Measurements from ENCODE around the gene HIGD2A. TPM values are rescaled to one million over a fixed set of nuclear protein-coding genes. Genes with fewer than 3 reads are reported as not detected.

HIGD2A gene
- total RNA-seq, 1 experiment from 2014 or later: 98.2 TPM

DNA sequence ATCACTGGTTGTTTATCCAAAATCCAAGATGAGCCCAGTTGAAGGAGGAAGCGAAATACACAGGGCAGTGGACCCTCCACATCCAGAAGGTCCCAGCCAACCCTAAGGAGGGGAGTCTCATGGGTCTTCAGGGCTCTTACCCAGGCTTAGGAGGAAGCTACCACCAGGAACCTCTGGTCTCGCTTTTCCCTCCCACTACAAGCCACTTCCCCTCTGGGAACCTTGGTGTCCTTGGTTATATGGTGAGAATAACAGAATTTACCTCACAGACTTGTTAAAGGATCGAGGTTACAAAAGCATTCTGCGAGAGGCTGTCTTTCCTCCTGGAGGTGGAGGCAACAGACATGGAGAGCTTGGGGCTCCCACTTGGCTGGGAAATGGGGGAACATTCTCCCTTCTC lies 3.4 kb downstream of the HIGD2A start (continued):
- TF ChIP-seq SOX15 (CRISPR knock-in tag; IDR thresholded peaks at IDR 0.05) (no peak), ETV6 (CRISPR knock-in tag; IDR thresholded peaks at IDR 0.05) (no peak), RORB (CRISPR knock-in tag; IDR thresholded peaks at IDR 0.05) (no peak), MXD4 (CRISPR knock-in tag; IDR thresholded peaks at IDR 0.05; ENCODE audit: borderline replicate concordance) (no peak), NR2C2 (CRISPR knock-in tag; IDR thresholded peaks at IDR 0.05) (no peak), NFYB (CRISPR knock-in tag; conservative IDR thresholded peaks at IDR 0.05; ENCODE audit: low read depth) (no peak)
- TF ChIP-seq, protein P1, sequence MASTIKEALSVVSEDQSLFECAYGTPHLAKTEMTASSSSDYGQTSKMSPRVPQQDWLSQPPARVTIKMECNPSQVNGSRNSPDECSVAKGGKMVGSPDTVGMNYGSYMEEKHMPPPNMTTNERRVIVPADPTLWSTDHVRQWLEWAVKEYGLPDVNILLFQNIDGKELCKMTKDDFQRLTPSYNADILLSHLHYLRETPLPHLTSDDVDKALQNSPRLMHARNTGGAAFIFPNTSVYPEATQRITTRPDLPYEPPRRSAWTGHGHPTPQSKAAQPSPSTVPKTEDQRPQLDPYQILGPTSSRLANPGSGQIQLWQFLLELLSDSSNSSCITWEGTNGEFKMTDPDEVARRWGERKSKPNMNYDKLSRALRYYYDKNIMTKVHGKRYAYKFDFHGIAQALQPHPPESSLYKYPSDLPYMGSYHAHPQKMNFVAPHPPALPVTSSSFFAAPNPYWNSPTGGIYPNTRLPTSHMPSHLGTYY (CRISPR knock-in tag; IDR thresholded peaks at IDR 0.05): no peak

GRCh38 chr5:176392526-176392925 lies 4.0 kb downstream of the HIGD2A start:
- H3K4me1 Mint-ChIP-seq: peaks cover 7% of the 10 kb centered on the region

More at GRCh38 chr5:176392526-176392925, 4.0 kb downstream of the HIGD2A start:
- no peak overlapping the region for H3K4me3 Mint-ChIP-seq
- no peaks in the 10 kb centered on the region; the same call in 1 of the 2 replicates for H3K36me3 Mint-ChIP-seq
- no peaks in the 10 kb centered on the region for H3K9me3 Mint-ChIP-seq
- no peak overlapping the region for H3K27ac Mint-ChIP-seq
- DNase-seq (ENCODE audit: low spot score): no peak
- ChIA-PET CTCF (interaction anchor here (4.2 kb wide), 1 partner anchor 13 kb away, joined by 22 read pairs; no protein-coding TSS in a partner anchor), POLR2A (no interaction called here)
- TF ChIP-seq, protein P2, sequence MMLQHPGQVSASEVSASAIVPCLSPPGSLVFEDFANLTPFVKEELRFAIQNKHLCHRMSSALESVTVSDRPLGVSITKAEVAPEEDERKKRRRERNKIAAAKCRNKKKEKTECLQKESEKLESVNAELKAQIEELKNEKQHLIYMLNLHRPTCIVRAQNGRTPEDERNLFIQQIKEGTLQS (CRISPR knock-in tag; conservative IDR thresholded peaks at IDR 0.05): no peak
- TF ChIP-seq IRF1 (CRISPR knock-in tag; IDR thresholded peaks at IDR 0.05) (no peak), ZBTB43 (CRISPR knock-in tag; IDR thresholded peaks at IDR 0.05) (no peak), ZNF423 (CRISPR knock-in tag; IDR thresholded peaks at IDR 0.05) (no peak), SMAD4 (CRISPR knock-in tag; IDR thresholded peaks at IDR 0.05) (no peak), E2F4 (CRISPR knock-in tag; IDR thresholded peaks at IDR 0.05; ENCODE audit: borderline replicate concordance, low read depth) (no peak), NR1H2 (CRISPR knock-in tag; IDR thresholded peaks at IDR 0.05) (no peak), CBFB (CRISPR knock-in tag; IDR thresholded peaks at IDR 0.05; ENCODE audit: low read depth) (no peak), ZNF263 (CRISPR knock-in tag; IDR thresholded peaks at IDR 0.05; ENCODE audit: low read depth) (no peak), ATF1 (CRISPR knock-in tag; IDR thresholded peaks at IDR 0.05) (no peak), ZNF121 (CRISPR knock-in tag; IDR thresholded peaks at IDR 0.05) (no peak), PRDM15 (CRISPR knock-in tag; IDR thresholded peaks at IDR 0.05) (no peak), CTCF (IDR thresholded peaks at IDR 0.05) (no peak)
- TF ChIP-seq, protein P3, sequence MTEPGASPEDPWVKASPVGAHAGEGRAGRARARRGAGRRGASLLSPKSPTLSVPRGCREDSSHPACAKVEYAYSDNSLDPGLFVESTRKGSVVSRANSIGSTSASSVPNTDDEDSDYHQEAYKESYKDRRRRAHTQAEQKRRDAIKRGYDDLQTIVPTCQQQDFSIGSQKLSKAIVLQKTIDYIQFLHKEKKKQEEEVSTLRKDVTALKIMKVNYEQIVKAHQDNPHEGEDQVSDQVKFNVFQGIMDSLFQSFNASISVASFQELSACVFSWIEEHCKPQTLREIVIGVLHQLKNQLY (CRISPR knock-in tag; IDR thresholded peaks at IDR 0.05): no peak
- TF ChIP-seq, protein P1 (CRISPR knock-in tag; IDR thresholded peaks at IDR 0.05): no peak
- H3K27me3 Mint-ChIP-seq (ENCODE audit: low read depth): no peaks in the 10 kb centered on the region; the same call in 1 of the 2 replicates
- no peak for ATAC-seq

Measured in WTC11 (cell line).